ENCODE results near the gene NHS.
A peak's percentile ranks its signal among the peaks of the same experiment; 100 is the strongest.

The NHS gene

GRCh38 chrX:17662391-17662790, 287.4 kb downstream of the NHS start:
- DNase-seq (ENCODE audit: low read depth in 1 of 2, low spot score in 1 of 2): no peak

DNA sequence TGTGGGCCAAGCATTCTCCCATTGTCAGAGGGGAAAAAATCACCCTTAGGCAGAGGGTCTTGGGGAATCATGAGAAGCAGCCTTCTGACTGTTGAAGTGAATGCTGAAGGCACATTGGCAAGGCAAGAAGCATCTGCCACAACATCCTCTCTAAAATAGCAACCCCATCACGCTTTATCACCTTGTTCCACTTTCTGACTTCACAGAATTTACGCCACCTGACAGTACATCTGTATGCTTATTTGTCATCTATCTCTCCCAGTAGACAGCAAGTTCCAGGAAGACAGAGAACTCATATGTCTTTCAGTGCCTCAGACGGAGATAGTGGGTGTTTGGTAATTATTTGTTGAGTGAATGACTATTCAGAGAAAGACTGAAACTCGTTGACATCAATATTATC, 293.9 kb downstream of the NHS start:
- no peak for DNase-seq (ENCODE audit: low read depth in 1 of 2, low spot score in 1 of 2)

- DNase-seq (ENCODE audit: low read depth in 1 of 2, low spot score in 1 of 2): no peak
Measured at GRCh38 chrX:17669458-17669857, 294.5 kb downstream of the NHS start.

- no peak for DNase-seq (ENCODE audit: low read depth in 1 of 2, low spot score in 1 of 2)
Measured at GRCh38 chrX:17669891-17670290, 294.9 kb downstream of the NHS start.

DNA sequence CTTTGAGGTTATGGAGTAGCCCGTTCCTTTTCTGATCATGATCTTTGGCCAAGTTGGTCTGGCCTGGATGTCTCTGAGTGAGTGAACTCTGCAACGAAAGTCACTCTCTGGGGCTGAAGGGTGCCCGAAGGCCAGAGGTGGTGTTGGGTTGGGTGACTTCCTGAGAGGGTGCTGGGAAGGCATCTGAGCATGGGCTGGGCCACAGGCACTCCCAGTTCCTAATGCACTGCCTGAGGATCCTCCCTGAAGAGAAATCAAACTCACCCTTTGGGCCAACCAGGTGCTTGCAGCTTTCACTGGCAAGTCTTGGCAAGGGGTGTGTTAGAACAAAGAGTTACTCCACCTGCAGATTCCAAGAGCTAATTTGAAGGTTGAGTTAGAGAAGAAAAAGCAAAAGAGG, 295.9 kb downstream of the NHS start:
- DNase-seq (ENCODE audit: low read depth in 1 of 2, low spot score in 1 of 2): no peak

DNA sequence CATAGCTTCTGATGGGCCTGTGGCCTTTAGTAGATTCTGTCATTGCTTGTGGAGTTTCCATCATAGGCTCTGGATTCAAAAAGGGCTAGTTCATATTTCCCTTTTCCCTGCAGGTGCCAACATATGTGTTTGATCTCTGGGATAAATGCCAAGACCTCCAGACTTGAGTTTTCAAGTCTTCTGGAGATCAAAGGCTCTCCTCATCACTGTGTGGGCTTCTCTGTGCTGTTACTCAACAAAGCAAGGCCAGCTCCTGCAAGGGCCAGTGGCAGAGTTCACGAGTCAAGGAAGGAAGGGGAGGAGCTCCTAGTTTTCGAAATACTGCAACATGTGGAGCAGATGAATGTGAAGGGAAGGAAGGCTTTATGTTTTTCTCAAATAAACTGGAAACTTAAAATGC, 299.6 kb downstream of the NHS start:
- no peak for DNase-seq (ENCODE audit: low read depth in 1 of 2, low spot score in 1 of 2)

GRCh38 chrX:17679261-17679660, 304.3 kb downstream of the NHS start:
- DNase-seq (ENCODE audit: low read depth in 1 of 2, low spot score in 1 of 2): no peak

- no peak for DNase-seq (ENCODE audit: low read depth in 1 of 2, low spot score in 1 of 2)
Measured at GRCh38 chrX:17679820-17680219, 304.8 kb downstream of the NHS start.

- no peak for DNase-seq (ENCODE audit: low read depth in 1 of 2, low spot score in 1 of 2)
Measured at GRCh38 chrX:17680732-17681413, 305.9 kb downstream of the NHS start.

- DNase-seq (ENCODE audit: low read depth in 1 of 2, low spot score in 1 of 2): peak in 1 of 2 donors; percentile 2
Measured at GRCh38 chrX:17682259-17682658, 307.3 kb downstream of the NHS start.

DNA sequence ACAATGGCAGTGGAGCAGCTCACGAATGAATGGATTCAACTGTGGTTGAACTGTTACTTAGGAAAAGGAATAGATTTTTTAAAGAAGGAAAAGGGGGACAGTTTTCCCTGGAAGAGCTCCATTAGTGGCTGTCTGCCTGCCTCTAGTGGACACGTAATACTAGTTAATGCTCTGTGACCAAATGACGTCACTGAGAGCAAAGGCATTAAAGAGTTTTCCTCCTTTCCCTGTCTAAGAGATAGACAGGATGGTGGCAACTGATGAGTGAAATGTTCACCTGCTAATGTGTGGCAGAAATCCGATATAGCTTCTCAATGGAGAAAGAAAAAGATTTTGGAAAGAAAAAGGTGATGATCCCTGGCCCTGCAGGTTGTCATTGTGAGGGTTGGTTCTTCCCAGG, 310.0 kb downstream of the NHS start:
- DNase-seq (ENCODE audit: low read depth in 1 of 2, low spot score in 1 of 2): no peak

DNA sequence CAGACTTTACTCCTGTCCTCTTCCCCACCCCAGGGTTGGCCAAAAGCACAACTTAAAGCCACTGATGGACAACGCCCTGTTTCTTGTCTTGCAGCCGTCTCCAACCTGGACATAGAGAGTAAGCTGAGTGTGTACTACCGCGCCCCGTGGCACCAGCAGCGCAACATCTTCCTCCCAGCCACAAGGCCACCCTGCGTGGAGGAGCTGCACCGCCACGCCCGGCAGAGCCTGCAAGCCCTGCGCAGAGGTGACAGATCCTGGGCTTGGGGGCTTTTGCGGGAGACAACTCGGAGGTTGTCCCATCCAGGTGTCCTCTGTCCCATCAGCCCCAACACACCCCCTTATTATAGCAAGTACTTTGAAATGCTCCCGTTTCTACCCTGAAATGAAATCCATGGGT, 312.6 kb downstream of the NHS start:
- DNase-seq (ENCODE audit: low read depth in 1 of 2, low spot score in 1 of 2): no peak

- peak in 1 of 2 donors; percentile 32 for DNase-seq (ENCODE audit: low read depth in 1 of 2, low spot score in 1 of 2)
Measured at GRCh38 chrX:17689971-17690409, 315.0 kb downstream of the NHS start.

GRCh38 chrX:17692709-17693346, 317.8 kb downstream of the NHS start:
- no peak for DNase-seq (ENCODE audit: low read depth in 1 of 2, low spot score in 1 of 2)

DNA sequence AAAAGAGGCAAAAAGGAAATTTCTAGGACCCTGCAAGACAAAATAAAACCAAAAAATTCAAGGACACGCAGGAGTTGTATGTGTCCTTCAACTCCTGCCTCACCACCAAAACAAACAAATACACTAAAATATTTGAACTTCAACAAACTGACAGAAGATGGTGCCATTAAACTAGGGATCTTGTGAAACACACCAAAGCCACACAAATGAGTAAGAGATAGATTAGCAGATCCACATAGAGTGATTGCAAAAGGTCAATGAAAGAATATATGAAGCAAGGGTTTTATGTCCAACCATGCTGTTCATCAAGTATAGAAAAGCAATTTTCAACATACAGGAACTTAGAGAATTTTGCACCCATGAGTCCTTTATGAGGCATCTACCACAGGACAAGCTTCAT, 322.2 kb downstream of the NHS start:
- no peak for DNase-seq (ENCODE audit: low read depth in 1 of 2, low spot score in 1 of 2)

DNA sequence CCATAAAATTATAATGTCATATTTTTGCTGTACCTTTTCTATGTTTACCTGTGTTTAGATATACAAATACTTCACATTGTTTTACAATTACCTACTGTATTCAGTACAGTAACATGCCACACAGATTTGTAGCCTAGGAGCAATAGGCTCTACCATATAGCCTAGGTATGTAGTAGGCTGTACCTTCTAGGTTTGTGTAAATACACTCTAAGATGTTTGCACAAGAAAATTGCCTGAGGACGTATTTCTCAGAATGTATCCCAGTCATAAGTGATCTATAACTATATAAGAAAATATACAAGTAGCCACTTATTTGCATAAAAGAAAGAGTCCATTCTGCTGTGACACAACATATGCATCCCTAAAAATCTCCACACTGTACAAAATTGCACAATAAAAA, 326.0 kb downstream of the NHS start:
- DNase-seq (ENCODE audit: low read depth in 1 of 2, low spot score in 1 of 2): no peak

- DNase-seq (ENCODE audit: low read depth in 1 of 2, low spot score in 1 of 2): no peak
Measured at GRCh38 chrX:17703201-17703600, 328.2 kb downstream of the NHS start.

DNA sequence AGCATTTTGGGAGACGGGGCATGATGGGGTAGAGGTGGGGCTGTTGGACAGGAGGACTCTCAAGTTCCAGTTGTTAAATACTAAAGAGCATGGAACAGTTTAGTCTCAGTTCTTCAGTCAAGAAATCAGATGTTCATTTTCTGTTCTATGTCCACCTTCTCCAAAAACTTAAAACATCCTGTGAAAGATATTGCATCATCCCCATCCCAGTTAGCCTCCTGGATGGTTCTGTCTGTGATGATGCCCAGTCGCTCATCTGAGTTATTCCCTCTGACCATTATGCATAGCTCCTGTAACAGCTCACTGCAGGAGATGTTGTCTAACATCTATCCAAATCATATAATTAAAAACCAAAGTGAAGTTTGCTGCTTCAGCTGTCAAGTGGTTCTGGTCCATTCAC, 330.2 kb downstream of the NHS start:
- DNase-seq (ENCODE audit: low read depth in 1 of 2, low spot score in 1 of 2): no peak

DNA sequence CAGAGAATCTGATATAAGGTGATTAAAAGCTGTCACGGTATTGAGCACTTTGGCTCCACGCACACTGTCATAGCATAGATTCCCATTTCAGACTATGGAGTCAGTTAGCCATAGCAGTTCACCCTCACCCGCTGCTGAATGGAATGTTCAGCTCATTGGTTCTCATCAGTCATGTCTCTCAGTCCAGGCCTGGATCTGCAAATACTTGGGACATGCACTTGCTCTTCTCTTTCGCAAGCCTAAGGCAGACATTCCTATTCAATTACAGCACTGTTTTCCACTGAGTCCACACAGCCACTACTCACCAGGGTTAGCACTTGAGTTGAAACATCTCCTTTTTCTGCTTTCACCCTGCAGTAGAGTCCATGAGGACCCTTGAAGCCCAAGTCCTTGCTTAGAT, 331.7 kb downstream of the NHS start:
- no peak for DNase-seq (ENCODE audit: low read depth in 1 of 2, low spot score in 1 of 2)

DNA sequence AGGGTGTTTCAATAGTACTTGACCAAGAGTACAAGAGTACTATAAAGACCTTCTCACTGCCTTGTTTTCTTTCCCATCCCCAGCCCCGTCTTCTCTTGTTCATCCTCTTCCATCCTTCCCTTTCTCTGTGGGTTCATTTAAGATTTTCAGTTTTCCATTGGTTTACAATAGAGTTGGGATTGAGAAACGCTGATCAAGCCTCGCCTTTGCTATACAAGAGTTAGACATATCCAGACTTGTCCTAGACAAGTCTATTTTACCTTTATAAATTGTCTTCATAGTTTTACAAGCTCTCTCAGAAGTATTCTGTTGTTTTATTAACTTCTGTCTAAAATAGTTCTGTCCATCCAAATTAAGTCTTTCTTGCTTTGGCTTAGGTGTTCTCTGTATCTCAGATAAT, 332.7 kb downstream of the NHS start:
- no peak for DNase-seq (ENCODE audit: low read depth in 1 of 2, low spot score in 1 of 2)

DNA sequence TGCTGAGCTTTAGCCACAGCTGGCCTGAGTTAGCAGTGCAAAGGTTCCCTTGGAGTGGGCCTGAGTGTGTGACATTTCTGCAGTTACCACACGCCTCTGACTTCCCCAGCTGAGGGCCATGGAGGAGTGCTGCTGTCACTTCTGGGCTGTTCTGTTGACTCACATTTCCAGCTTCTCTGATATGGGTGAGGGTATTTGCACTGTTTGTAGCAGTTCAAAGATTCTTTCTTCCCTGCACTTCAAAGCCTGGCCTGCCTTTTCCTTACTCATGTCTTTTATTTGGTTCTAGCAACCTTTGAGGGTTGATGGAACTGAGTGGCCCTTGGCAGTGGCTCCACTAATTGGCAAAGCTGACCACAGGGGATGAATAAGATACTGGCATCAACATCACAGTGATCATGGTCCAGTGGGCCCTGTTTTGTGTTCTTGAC, 335.9 kb downstream of the NHS start:
- DNase-seq (ENCODE audit: low read depth in 1 of 2, low spot score in 1 of 2): no peak

- DNase-seq (ENCODE audit: low read depth in 1 of 2, low spot score in 1 of 2): no peak
Measured at GRCh38 chrX:17713288-17713687, 338.3 kb downstream of the NHS start.

DNA sequence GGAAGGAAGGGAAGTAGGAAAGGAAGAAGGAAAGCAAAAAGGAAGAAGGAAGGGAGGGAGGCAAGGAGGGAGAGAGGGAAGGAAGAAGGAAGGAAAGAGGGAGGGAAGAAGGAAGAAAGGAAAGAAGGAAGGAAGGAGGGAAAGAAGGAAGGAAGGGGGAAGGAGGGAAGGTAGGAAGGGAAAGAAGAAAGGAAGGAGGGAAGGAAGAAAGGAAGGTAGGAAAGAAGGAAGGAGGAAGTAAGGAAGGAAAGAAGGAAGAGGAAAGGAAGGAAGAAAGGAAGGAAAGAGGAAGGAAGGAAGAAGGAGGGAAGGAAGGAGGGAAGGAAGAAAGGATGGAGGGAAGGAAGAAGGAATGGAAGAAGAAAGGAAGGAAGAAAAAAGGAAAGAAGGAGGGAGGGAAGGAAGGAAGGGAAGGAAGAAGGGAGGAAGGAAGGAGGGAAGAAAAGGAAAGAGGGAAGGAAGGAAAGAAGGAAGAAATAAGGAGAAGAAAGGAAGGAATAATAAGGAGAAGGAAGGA, 343.7 kb downstream of the NHS start:
- no peak for DNase-seq (ENCODE audit: low read depth in 1 of 2, low spot score in 1 of 2)
